Small intestine (tissue), 7 donors: ENCODE results near the gene NCAPD2. TPM values are rescaled to one million over a fixed set of nuclear protein-coding genes. Genes with fewer than 3 reads are reported as not detected.

Source experiments
- DNase-seq, 2 donors: peaks; one replicate each; pipeline versions ENCODE4 v3.0.0 to v3.0.0-alpha.2; 2013
- FAIRE-seq: peaks from 2 replicates; lab custom pipeline; 2012; peaks lifted over from hg19 to GRCh38; lab: Jason Lieb, UNC
- H3K27ac ChIP-seq, 3 donors: one replicate each; pipeline ENCODE4 v1.5.1; 2013; ENCODE audit warnings: low read length in 2 of 3, mild to moderate bottlenecking in 2 of 3, control low read depth in 1 of 3, inconsistent platforms in 1 of 3, low read depth in 1 of 3, moderate library complexity in 1 of 3
- H3K27me3 ChIP-seq, 3 donors: one replicate each; pipeline ENCODE4 v1.6.1; 2013; ENCODE audit warnings: low read length in 3 of 3, inconsistent platforms in 1 of 3; ENCODE audit not compliant: control insufficient read depth in 3 of 3, insufficient read depth in 3 of 3
- H3K36me3 ChIP-seq, 3 donors: one replicate each; pipeline ENCODE4 v1.6.1; 2013; ENCODE audit warnings: low read length in 3 of 3, inconsistent platforms in 1 of 3, low read depth in 1 of 3, mild to moderate bottlenecking in 1 of 3, moderate library complexity in 1 of 3; ENCODE audit not compliant: control insufficient read depth in 3 of 3, insufficient read depth in 2 of 3
- H3K4me1 ChIP-seq, 3 donors: one replicate each; pipeline ENCODE4 v1.6.1; 2013; ENCODE audit warnings: low read length in 2 of 3, inconsistent platforms in 1 of 3, low read depth in 1 of 3, mild to moderate bottlenecking in 1 of 3, moderate library complexity in 1 of 3; ENCODE audit not compliant: control insufficient read depth in 3 of 3, insufficient read depth in 2 of 3
- H3K4me3 ChIP-seq, 3 donors: one replicate each; pipeline ENCODE4 v1.5.1; 2013; ENCODE audit warnings: low read length in 3 of 3, control low read depth in 1 of 3, inconsistent platforms in 1 of 3, low read depth in 1 of 3, mild to moderate bottlenecking in 1 of 3, moderate library complexity in 1 of 3
- H3K9me3 ChIP-seq, 2 donors: one replicate each; pipeline ENCODE4 v1.6.1; 2013; ENCODE audit warnings: low read depth in 1 of 2, low read length in 1 of 2; ENCODE audit not compliant: control insufficient read depth in 2 of 2, insufficient read depth in 1 of 2
- WGBS, 3 donors: extraction: QIAGEN DNeasy Blood & Tissue Kit; methylation state at CpG; one replicate each; pipeline ENCODE4 v1.1.7; 2013; 5-methylcytosine and 5-hydroxymethylcytosine counted together
- polyA plus RNA-seq, 4 donors: library from polyadenylated mRNA; stranded (reverse) in 3 of 4; unstranded in 1 of 4; fragments of 200-250 nt in 3 of 4; fragments of 120-200 nt in 1 of 4; gene quantifications; one replicate each; pipeline versions ENCODE4 v1.2.1 to v1.2.3, GENCODE V29; 2013
- donor health status: healthy with polysubstance abuse.
- donor health status: control.
- donor health status: control.
- donor health status: Bipolar disorder and iron deficiency.
- donor health status: healthy.

The NCAPD2 gene
- polyA plus RNA-seq, 4 donors = 6.5 to 39.1 (median 22.1) TPM

DNA sequence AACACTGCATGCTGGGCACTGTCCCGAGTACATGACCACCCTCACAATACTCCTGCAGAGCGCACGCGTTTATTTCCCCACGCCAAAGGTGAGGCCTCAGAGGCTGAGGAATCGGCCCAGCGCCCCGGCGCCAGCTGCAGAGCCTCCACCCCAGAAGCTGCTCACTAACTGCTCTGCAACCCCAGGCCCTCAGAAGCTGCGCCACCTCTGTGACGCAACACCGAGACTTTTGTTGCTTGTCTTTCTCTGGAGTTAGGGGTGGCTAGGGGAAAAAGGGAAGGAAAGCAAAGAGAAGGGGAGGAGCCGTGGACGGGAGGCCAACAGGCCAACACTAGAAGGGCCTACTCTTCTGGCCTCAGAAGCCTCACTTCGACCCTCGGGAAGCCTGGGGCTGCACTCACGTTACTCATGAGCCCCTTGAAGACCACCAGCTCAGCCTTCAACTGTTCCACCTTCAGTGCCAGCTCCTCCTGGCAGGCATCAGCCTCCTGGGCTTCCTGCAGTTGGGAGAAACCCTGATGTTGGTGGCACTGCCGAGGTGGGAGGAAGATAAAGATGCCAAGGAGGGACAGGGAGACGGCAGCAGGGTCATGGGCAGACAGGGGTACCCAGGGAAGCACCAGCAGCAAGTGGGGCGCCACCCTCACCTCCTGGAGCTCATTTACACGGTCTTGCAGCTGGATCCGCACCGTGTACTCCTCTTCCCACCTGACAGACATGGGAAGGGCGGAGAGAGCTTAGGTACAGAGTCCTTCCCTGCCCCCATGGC, 56.6 kb downstream of the NCAPD2 start:
- no peak overlapping the region for H3K4me3 ChIP-seq
- FAIRE-seq (no peak), DNase-seq (no peak)
- peak overlapping the region in 2 of 3 donors; percentile 18 to 47 for H3K27ac ChIP-seq
- no peaks in the 10 kb centered on the region for H3K9me3 ChIP-seq
- WGBS, 3 donors = 83 to 85% (median 85%) methylated on average over 24 of the region's 24 CpGs
- H3K36me3 ChIP-seq = peaks cover 3 to 48% (median 9%) of the 10 kb centered on the region in 3 donors
- H3K4me1 ChIP-seq = peaks cover 0 to 9% (median 0%) of the 10 kb centered on the region in 3 donors
- H3K27me3 ChIP-seq = no peaks in the 10 kb centered on the region

- DNase-seq (peak in 1 of 2 donors; percentile 40), FAIRE-seq (no peak)
- no peak overlapping the region for H3K4me3 ChIP-seq
These were observed 57.2 kb downstream of the NCAPD2 start for GRCh38 chr12:6551063-6551461.

DNA sequence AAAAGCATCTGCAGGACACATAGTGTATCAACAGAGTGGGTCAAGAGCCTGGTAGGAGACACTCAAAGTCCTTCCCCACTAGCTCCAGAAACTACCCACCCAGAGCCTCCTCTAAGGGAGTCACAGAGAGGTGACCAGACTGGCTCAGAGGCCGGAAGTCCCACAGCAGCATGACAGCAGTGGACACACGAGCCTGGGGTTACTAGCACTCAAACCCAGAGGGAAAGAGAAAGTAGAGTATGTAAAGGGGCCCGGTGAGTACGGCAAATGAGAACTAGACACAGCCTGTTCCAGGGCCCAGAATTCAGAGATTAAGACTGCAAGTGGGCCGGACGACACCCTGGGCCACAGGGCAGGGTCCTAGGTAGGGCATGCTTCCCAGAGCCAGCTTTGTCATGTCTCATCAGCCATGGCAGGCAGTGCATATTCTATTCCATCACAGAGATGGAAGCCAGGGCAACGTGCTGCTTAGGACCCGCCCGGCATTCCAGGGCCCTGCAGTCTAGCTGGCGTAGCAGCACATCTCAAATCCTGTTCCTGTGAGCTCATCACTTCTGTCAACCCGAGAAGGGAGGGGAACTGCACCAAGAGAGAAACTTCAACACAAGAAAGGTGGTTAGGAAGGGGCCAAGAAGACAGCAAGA, 57.7 kb downstream of the NCAPD2 start:
- Histone ChIP-seq H3K4me3 (no peak overlapping the region), H3K4me1 (peaks cover 0 to 9% (median 0%) of the 10 kb centered on the region in 3 donors), H3K9me3 (no peaks in the 10 kb centered on the region), H3K27ac (peak overlapping the region in 1 of 3 donors; percentile 47), H3K27me3 (no peaks in the 10 kb centered on the region), H3K36me3 (peaks cover 3 to 52% (median 9%) of the 10 kb centered on the region in 3 donors)
- no peak for FAIRE-seq
- DNase-seq = no peak
- WGBS, 3 donors = 65 to 77% (median 73%) methylated on average over 11 of the region's 11 CpGs

More at GRCh38 chr12:6551063-6551461, 57.2 kb downstream of the NCAPD2 start:
- H3K27ac ChIP-seq = peak overlapping the region in 2 of 3 donors; percentile 18 to 47
- 74 to 80% (median 79%) methylated on average over 18 of the region's 18 CpGs for WGBS, 3 donors
- H3K36me3 ChIP-seq = peaks cover 3 to 50% (median 9%) of the 10 kb centered on the region in 3 donors
- peaks cover 0 to 9% (median 0%) of the 10 kb centered on the region in 3 donors for H3K4me1 ChIP-seq
- no peaks in the 10 kb centered on the region for H3K9me3 ChIP-seq
- H3K27me3 ChIP-seq = no peaks in the 10 kb centered on the region

DNA sequence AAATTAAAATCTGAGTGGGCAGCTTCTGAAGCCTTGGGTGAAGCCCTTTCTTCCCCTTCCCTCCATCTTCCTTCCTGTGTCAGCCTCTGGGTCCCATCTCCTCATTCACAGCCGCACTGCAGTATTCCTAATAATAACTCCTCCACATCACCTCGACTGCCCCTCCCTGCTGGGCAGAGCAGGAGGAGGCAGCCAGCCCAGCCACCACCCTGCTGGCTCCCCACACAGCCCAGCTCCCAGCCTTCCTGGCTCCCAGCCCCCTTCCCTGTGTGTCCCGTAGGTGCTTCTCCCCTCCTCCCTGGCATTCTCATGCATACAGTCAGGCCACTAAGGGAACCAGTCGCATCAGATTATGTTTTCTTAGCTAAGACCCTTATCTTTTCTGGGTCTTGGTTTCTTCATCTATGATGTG, 58.2 kb downstream of the NCAPD2 start:
- no peaks in the 10 kb centered on the region for H3K27me3 ChIP-seq
- no peaks in the 10 kb centered on the region for H3K9me3 ChIP-seq
- no peak for DNase-seq
- WGBS, 3 donors = 56 to 67% (median 64%) methylated on average over 4 of the region's 4 CpGs
- H3K4me3 ChIP-seq = no peak overlapping the region
- peaks cover 3 to 55% (median 9%) of the 10 kb centered on the region in 3 donors for H3K36me3 ChIP-seq
- no peak for FAIRE-seq
- H3K27ac ChIP-seq = peak overlapping the region in 1 of 3 donors; percentile 47
- peaks cover 0 to 9% (median 0%) of the 10 kb centered on the region in 3 donors for H3K4me1 ChIP-seq

DNA sequence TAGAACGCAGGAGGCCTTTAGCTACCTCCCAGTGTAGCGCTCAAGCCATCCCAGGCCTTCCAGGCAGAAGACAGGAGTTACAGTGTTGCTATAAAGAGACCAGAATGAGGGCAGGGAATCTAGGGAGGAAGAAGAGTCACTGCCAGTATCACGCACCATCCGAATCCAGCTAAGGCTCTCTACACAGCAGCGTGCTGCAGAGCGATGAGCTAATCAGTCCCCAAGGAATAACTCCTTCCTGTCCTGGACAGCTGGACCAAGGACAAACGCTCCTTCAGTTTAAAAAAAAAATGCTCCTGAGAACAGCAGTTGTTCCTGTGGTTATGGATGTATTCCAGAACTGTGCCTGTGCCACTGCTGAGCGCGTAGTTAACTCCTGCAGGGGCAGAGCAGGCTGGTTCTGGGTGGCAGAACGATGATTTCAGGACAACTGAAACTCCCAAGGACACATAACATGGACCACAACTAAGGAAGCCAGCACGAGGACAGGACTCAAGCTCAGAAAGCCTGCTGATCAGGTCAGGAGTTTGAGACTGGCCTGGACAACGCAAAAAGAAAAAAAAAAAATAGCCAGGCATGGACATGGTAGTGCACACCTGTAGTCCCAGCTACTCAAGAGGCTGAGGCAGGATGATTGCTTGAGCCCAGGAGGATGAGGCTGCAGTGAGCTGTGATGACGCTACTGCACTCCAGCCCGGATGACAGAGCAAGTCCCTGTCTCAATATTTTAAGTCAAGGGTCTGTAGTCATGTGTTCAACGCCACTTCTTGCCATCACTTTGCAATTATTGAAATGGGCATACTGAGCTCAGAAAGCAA, 59.4 kb downstream of the NCAPD2 start:
- no peak for DNase-seq

DNA sequence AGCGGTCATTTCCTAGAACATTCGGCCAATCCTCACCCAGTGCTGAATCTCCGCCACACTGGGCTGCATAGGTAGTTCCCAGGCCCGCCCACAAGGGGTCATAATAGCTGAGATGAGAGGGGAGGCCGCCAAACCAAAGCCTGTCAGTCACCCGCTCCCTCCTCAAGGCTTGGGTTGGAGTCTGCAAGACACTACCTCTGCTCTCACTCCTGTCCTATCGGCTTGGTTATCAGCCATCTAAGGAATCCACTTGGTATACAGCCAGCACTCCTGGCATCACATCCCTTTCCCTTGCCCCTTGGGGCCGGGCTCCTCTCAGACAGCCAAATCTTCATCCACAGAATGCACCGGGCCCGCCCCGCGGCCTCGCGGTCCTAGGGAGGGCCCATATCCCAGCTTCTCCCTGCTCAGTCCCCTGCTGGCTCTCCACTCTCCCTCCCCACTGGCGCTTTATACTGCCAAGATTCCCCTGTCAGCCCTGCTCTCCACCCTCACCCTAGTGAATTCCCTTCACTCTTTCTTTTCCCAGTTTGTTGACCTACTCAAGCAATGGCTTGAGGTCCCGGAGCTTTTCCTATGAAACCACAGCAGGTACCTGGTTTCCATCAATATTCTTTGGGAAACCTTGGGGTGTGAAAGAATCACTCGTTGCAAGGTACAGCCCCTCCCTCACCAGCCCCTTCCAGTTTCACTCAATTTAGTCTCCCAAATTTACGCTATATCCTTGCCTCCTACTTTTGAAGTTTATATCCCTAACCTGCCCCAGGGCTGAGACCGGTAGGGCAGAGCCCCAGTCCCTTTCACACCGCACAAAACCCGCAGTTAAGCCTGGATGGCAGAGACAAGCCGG, 60.5 kb downstream of the NCAPD2 start:
- 34 to 49% (median 49%) methylated on average over 22 of the region's 22 CpGs for WGBS, 3 donors
- Histone ChIP-seq H3K4me3 (peak overlapping the region in 2 of 3 donors; percentile 31 to 63), H3K36me3 (peaks cover 0 to 59% (median 0%) of the 10 kb centered on the region in 3 donors), H3K27me3 (no peaks in the 10 kb centered on the region), H3K27ac (peak overlapping the region in 1 of 3 donors; percentile 12), H3K4me1 (peaks cover 0 to 9% (median 0%) of the 10 kb centered on the region in 3 donors), H3K9me3 (no peaks in the 10 kb centered on the region)
- FAIRE-seq (no peak), DNase-seq (peak; percentile 63 to 77)

More for the DNA sequence above, 59.4 kb downstream of the NCAPD2 start:
- H3K4me1 ChIP-seq = peaks cover 0 to 9% (median 0%) of the 10 kb centered on the region in 3 donors
- WGBS, 3 donors = 71 to 88% (median 80%) methylated on average over 15 of the region's 15 CpGs
- H3K27ac ChIP-seq = peak overlapping the region in 1 of 3 donors; percentile 56
- H3K9me3 ChIP-seq = no peaks in the 10 kb centered on the region
- H3K4me3 ChIP-seq = no peak overlapping the region
- H3K27me3 ChIP-seq = no peaks in the 10 kb centered on the region
- FAIRE-seq = no peak
- H3K36me3 ChIP-seq = peaks cover 3 to 57% (median 4%) of the 10 kb centered on the region in 3 donors

GRCh38 chr12:6555018-6555691, 61.3 kb downstream of the NCAPD2 start:
- Histone ChIP-seq H3K9me3 (no peaks in the 10 kb centered on the region), H3K27ac (peak overlapping the region in 1 of 3 donors; percentile 20), H3K4me1 (peaks cover 0 to 9% (median 0%) of the 10 kb centered on the region in 3 donors), H3K27me3 (no peaks in the 10 kb centered on the region), H3K36me3 (peaks cover 0 to 59% (median 3%) of the 10 kb centered on the region in 3 donors), H3K4me3 (peak overlapping the region; percentile 31 to 63 (median 55))
- 34 to 86% (median 62%) methylated on average over 58 to 61 of the region's 61 CpGs for WGBS, 3 donors
- DNase-seq (no peak), FAIRE-seq (no peak)
